Kidney (tissue), 14 donors: ENCODE results near the gene MMP2. TPM values are rescaled to one million over a fixed set of nuclear protein-coding genes. Genes with fewer than 3 reads are reported as not detected.

Source experiments
- DNase-seq, 5 donors: peaks; one replicate each; pipeline ENCODE4 v3.0.0-alpha.2; 2013 to 2020
- FAIRE-seq: peaks from 2 replicates; lab custom pipeline; 2012; peaks lifted over from hg19 to GRCh38; lab: Jason Lieb, UNC
- H3K27ac ChIP-seq, 2 donors: one replicate each; pipeline ENCODE4 v1.7.0; 2013; ENCODE audit warnings: low read depth in 2 of 2, low read length in 2 of 2, inconsistent platforms in 1 of 2
- H3K27me3 ChIP-seq: one replicate; pipeline ENCODE4 v1.7.1; 2013; ENCODE audit warnings: low read length, inconsistent platforms; ENCODE audit not compliant: control insufficient read depth, insufficient read depth
- H3K36me3 ChIP-seq, 3 donors: one replicate each; pipeline versions ENCODE4 v1.7.0 to v1.7.1; 2013; ENCODE audit warnings: low read length in 3 of 3, control low read depth in 1 of 3, inconsistent platforms in 1 of 3; ENCODE audit not compliant: insufficient read depth in 3 of 3, control insufficient read depth in 2 of 3
- H3K4me1 ChIP-seq, 3 donors: one replicate each; pipeline versions ENCODE4 v1.7.0 to v1.7.1; 2013; ENCODE audit warnings: low read length in 3 of 3, inconsistent platforms in 1 of 3, low read depth in 1 of 3; ENCODE audit not compliant: control insufficient read depth in 2 of 3, insufficient read depth in 2 of 3
- H3K4me3 ChIP-seq, 3 donors: one replicate each; pipeline versions ENCODE4 v1.7.0 to v1.8.1; 2013; ENCODE audit warnings: low read length in 3 of 3, control low read depth in 1 of 3, inconsistent platforms in 1 of 3
- H3K9ac ChIP-seq, 3 donors: one replicate each; pipeline versions ENCODE4 v1.7.0 to v1.7.1; 2013; ENCODE audit warnings: low read length in 3 of 3, control low read depth in 1 of 3, inconsistent platforms in 1 of 3
- H3K9me3 ChIP-seq, 3 donors: one replicate each; pipeline versions ENCODE4 v1.7.0 to v1.7.1; 2013; ENCODE audit warnings: low read length in 3 of 3, control low read depth in 1 of 3, inconsistent platforms in 1 of 3; ENCODE audit not compliant: control insufficient read depth in 2 of 3, insufficient read depth in 1 of 3
- intact Hi-C: fragments of 100-400 bp; cut with DNase I; formaldehyde crosslinking; loops from one replicate; pipeline ENCODE4 v1.11.1; 2022
- polyA plus RNA-seq: library from polyadenylated mRNA; stranded (reverse); fragments of 350-450 nt; fragmentation: Illumina TruSeq; extraction: RNeasy Lipid Tissue Mini Kit (QIAGEN cat#74804); gene quantifications from one replicate; pipeline ENCODE4 v1.2.3, GENCODE V29; 2014; ENCODE audit warnings: low read depth, low replicate concordance; ENCODE audit not compliant: insufficient read depth
- total RNA-seq: library from RNA; stranded (reverse); fragmentation: NEBNext Ultra II Directional; extraction: Animal tissue kit (Norgen Biotek cat#: 25700); gene quantifications from one replicate; pipeline ENCODE4 v1.2.1, GENCODE V29; 2021
- TF ChIP-seq, protein P1 (sequence below): IDR thresholded peaks from 3 replicates; pipeline ENCODE4 v1.5.1; 2012; ENCODE audit warnings: mild to moderate bottlenecking, moderate library complexity, borderline replicate concordance; ENCODE audit not compliant: insufficient read depth; ENCODE audit errors: extremely low read depth
- donor health status: control.
- donor health status: control.
- donor health status: control.
- donor health status: control.
- donor health status: control.
- donor health status: DM: yes; HTN: yes; CAD: no.
- donor health status: Normal renal cell carcinoma (clear cell type).

The MMP2 gene
- total and polyA plus RNA-seq, 2 donors from 2014 or later = 44.3 to 101 TPM

DNA sequence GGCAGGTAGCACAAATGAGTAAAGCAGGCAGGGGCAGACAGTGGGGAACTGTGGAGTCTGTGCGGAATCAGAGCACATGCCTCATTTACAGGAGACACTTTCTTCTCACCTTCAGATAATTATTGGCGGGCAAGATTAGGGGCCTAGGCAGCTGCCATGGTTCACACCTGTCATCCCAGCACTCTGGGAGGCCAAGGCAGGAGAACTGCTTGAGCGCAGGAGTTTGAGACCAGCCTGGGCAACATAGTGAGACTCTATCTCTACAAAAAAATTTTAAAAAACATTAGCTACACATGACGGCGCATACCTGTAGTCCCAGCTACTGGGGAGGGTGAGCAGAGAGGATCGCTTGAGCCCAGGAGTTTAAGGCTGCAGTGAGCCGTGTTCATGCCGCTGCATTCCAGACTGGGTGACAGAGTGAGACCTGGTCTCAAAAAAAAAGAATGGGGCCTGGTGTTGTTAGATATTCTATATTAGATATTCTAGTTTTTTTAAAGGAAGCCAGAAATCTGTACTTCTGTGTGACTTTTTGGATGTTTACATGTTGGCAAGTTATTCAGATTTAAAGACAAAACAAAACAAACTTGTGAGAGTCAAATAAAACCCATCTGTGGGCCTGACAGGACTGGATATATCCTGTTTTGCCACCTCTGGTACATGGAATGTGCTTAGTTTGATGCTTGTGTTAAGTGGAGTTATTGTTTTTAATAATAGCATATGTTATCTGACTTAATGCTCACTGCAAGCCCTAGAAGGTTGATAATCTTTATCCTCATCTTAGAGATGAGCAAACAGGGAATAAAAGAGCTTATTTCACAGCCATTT lies 24.9 kb downstream of the MMP2 start:
- no peaks in the 10 kb centered on the region for H3K36me3 ChIP-seq
- no peaks in the 10 kb centered on the region for H3K27me3 ChIP-seq
- intact Hi-C loops = no loop called here
- no peak overlapping the region for H3K4me3 ChIP-seq
- peak overlapping the region in 1 of 2 donors; percentile 84 for H3K27ac ChIP-seq
- no peaks in the 10 kb centered on the region for H3K9me3 ChIP-seq
- DNase-seq = peak in 2 of 5 donors; percentile 25 to 26
- peaks cover 4 to 34% (median 14%) of the 10 kb centered on the region in 3 donors for H3K4me1 ChIP-seq
- TF ChIP-seq, protein P1, sequence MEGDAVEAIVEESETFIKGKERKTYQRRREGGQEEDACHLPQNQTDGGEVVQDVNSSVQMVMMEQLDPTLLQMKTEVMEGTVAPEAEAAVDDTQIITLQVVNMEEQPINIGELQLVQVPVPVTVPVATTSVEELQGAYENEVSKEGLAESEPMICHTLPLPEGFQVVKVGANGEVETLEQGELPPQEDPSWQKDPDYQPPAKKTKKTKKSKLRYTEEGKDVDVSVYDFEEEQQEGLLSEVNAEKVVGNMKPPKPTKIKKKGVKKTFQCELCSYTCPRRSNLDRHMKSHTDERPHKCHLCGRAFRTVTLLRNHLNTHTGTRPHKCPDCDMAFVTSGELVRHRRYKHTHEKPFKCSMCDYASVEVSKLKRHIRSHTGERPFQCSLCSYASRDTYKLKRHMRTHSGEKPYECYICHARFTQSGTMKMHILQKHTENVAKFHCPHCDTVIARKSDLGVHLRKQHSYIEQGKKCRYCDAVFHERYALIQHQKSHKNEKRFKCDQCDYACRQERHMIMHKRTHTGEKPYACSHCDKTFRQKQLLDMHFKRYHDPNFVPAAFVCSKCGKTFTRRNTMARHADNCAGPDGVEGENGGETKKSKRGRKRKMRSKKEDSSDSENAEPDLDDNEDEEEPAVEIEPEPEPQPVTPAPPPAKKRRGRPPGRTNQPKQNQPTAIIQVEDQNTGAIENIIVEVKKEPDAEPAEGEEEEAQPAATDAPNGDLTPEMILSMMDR = no peak
- H3K9ac ChIP-seq = no peak overlapping the region
- FAIRE-seq = no peak

DNA sequence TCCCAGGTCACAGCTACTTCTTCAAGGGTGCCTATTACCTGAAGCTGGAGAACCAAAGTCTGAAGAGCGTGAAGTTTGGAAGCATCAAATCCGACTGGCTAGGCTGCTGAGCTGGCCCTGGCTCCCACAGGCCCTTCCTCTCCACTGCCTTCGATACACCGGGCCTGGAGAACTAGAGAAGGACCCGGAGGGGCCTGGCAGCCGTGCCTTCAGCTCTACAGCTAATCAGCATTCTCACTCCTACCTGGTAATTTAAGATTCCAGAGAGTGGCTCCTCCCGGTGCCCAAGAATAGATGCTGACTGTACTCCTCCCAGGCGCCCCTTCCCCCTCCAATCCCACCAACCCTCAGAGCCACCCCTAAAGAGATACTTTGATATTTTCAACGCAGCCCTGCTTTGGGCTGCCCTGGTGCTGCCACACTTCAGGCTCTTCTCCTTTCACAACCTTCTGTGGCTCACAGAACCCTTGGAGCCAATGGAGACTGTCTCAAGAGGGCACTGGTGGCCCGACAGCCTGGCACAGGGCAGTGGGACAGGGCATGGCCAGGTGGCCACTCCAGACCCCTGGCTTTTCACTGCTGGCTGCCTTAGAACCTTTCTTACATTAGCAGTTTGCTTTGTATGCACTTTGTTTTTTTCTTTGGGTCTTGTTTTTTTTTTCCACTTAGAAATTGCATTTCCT lies 26.5 kb downstream of the MMP2 start:
- TF ChIP-seq, protein P1 = no peak
- intact Hi-C loops = no loop called here
- Histone ChIP-seq H3K4me1 (peaks cover 0 to 30% (median 14%) of the 10 kb centered on the region in 3 donors), H3K27me3 (no peaks in the 10 kb centered on the region), H3K9me3 (no peaks in the 10 kb centered on the region), H3K36me3 (no peaks in the 10 kb centered on the region), H3K27ac (no peak overlapping the region), H3K4me3 (no peak overlapping the region), H3K9ac (no peak overlapping the region)
- DNase-seq (peak in 1 of 5 donors; percentile 22), FAIRE-seq (no peak)

DNA sequence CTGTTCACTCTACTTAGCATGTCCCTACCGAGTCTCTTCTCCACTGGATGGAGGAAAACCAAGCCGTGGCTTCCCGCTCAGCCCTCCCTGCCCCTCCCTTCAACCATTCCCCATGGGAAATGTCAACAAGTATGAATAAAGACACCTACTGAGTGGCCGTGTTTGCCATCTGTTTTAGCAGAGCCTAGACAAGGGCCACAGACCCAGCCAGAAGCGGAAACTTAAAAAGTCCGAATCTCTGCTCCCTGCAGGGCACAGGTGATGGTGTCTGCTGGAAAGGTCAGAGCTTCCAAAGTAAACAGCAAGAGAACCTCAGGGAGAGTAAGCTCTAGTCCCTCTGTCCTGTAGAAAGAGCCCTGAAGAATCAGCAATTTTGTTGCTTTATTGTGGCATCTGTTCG lies 27.1 kb downstream of the MMP2 start:
- Histone ChIP-seq H3K4me3 (no peak overlapping the region), H3K4me1 (peaks cover 0 to 25% (median 14%) of the 10 kb centered on the region in 3 donors), H3K27ac (no peak overlapping the region), H3K9ac (no peak overlapping the region), H3K27me3 (no peaks in the 10 kb centered on the region), H3K9me3 (no peaks in the 10 kb centered on the region), H3K36me3 (no peaks in the 10 kb centered on the region)
- TF ChIP-seq, protein P1 = no peak
- intact Hi-C loops = no loop called here
- FAIRE-seq (no peak), DNase-seq (peak in 1 of 5 donors; percentile 19)
